PC-3 (cell line): ENCODE data around the gene ENG. TPM values are rescaled to one million over a fixed set of nuclear protein-coding genes. Genes with fewer than 3 reads are reported as not detected.

Experiments used
- ATAC-seq: fragments of 200-7000 bp; cut with Tn5 transposase; 2 replicates; pipeline ENCODE4 v1.9.1; 2020; ENCODE audit warnings: mild to moderate bottlenecking, moderate library complexity
- BruUV-seq: library from RNA; stranded (reverse); fragments of 400-500 nt; replicated peaks from 2 replicates; lab custom pipeline; 2021; lab: Mats Ljungman, UMichigan
- CTCF ChIA-PET: fragments of 300-600 bp; sonication (Branson Sonifier 250); formaldehyde crosslinking; loops from one replicate; lab custom pipeline; 2022; ENCODE audit warnings: antibody characterized with exemption; lab: Charles Lee
- POLR2A ChIA-PET: fragments of 300-600 bp; sonication (Branson Sonifier 250); formaldehyde crosslinking; loops from one replicate; lab custom pipeline; 2022; ENCODE audit warnings: antibody characterized with exemption; ENCODE audit not compliant: unreplicated experiment; lab: Charles Lee
- DNase-seq: peaks from one replicate; pipeline ENCODE4 v3.0.0-alpha.2; 2015
- H2AFZ ChIP-seq: fragments of 300-600 bp; sonication (generic); 2 replicates; pipeline ENCODE4 v1.6.0; 2016; ENCODE audit warnings: antibody characterized with exemption, low read length
- H3F3A ChIP-seq: fragments of 300-600 bp; sonication (generic); one replicate; pipeline ENCODE4 v1.6.0; 2017; ENCODE audit warnings: antibody characterized with exemption, low read length, control low read depth, mild to moderate bottlenecking; ENCODE audit not compliant: unreplicated experiment
- H3K27ac ChIP-seq: fragments of 300-600 bp; sonication (generic); 2 replicates; pipeline ENCODE4 v1.5.1; 2016; ENCODE audit warnings: mild to moderate bottlenecking, low read length
- H3K27me3 ChIP-seq: fragments of 300-600 bp; sonication (generic); 2 replicates; pipeline ENCODE4 v1.6.1; 2016; ENCODE audit warnings: low read length, mixed read lengths
- H3K36me3 ChIP-seq: fragments of 300-600 bp; sonication (generic); 2 replicates; pipeline ENCODE4 v1.6.1; 2016; ENCODE audit warnings: low read depth, mixed run types, low read length, mixed read lengths
- H3K4me1 ChIP-seq: fragments of 300-600 bp; sonication (generic); 2 replicates; pipeline ENCODE4 v1.5.1; 2016; ENCODE audit warnings: low read length; ENCODE audit not compliant: insufficient read depth
- H3K4me2 ChIP-seq: fragments of 300-600 bp; sonication (generic); 2 replicates; pipeline ENCODE4 v1.6.0; 2016; ENCODE audit warnings: low read length
- H3K4me3 ChIP-seq: fragments of 300-600 bp; sonication (generic); 2 replicates; pipeline ENCODE4 v1.5.1; 2016; ENCODE audit warnings: mild to moderate bottlenecking, low read length, mixed read lengths
- H3K79me2 ChIP-seq: fragments of 300-600 bp; sonication (generic); 2 replicates; pipeline ENCODE4 v1.6.1; 2017; ENCODE audit warnings: low read length, mixed read lengths
- H3K9ac ChIP-seq: fragments of 300-600 bp; sonication (generic); 2 replicates; pipeline ENCODE4 v1.6.0; 2016; ENCODE audit warnings: mild to moderate bottlenecking, low read length
- H3K9me2 ChIP-seq: fragments of 300-600 bp; sonication (generic); replicated peaks from 2 replicates; pipeline ENCODE4 v1.6.1; 2016; ENCODE audit warnings: mixed run types, low read length, mixed read lengths
- H3K9me3 ChIP-seq: fragments of 300-600 bp; sonication (generic); 2 replicates; pipeline ENCODE4 v1.6.1; 2016; ENCODE audit warnings: low read length, mixed read lengths
- H4K20me1 ChIP-seq: fragments of 300-600 bp; sonication (generic); 2 replicates; pipeline ENCODE4 v1.6.1; 2016; ENCODE audit warnings: low read length, mixed read lengths
- EZH2 ChIP-seq: fragments of 300-600 bp; sonication (generic); IDR thresholded peaks from one replicate; pipeline ENCODE4 v1.6.1; 2017; ENCODE audit warnings: antibody characterized with exemption, mild to moderate bottlenecking, low read length; ENCODE audit not compliant: unreplicated experiment
- EZH2phosphoT487 ChIP-seq: fragments of 300-600 bp; sonication (generic); IDR thresholded peaks from 2 replicates; pipeline ENCODE4 v1.6.1; 2018; ENCODE audit warnings: mild to moderate bottlenecking, antibody characterized with exemption, low read length, borderline replicate concordance
- intact Hi-C: fragments of 100-400 bp; cut with micrococcal nuclease; formaldehyde crosslinking; loops from 2 replicates; pipeline ENCODE4 v1.9.0; 2023
- total RNA-seq: library from RNA; depleted of rRNA; stranded (reverse); fragments of >200 nt; gene quantifications from 2 replicates; pipeline ENCODE4 v1.2.3, GENCODE V29; 2014
- TF ChIP-seq, protein P1 (sequence below): fragments of 300-600 bp; sonication (generic); conservative IDR thresholded peaks from 2 replicates; pipeline ENCODE4 v1.5.1; 2017; ENCODE audit warnings: antibody characterized with exemption, low read depth, mild to moderate bottlenecking, low read length

ENG gene
- total RNA-seq, 1 experiment from 2014 or later: 1.1 TPM

DNA sequence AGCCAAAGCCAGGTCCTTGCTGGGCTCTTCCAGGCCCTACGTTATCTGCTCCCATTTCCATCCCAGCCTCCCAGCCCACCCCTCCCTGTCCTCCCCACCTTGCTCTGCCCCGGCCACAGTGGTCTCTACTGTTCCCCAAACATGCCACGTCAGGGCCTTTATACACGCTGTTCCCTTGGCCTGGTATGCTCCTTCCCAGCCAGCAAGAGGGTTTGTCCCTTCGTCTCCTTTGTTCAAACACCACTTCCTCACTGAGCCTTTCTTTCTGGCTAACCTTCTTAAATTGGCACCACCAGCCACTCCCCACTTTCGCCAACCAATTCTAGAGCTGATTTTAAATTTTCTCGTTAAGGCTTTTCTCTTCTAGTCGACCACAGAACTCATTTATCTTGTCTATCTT lies 85.8 kb downstream of the ENG start:
- Histone ChIP-seq H3F3A (no peaks in the 10 kb centered on the region), H3K9me3 (no peaks in the 10 kb centered on the region), H3K4me2 (no peak overlapping the region), H3K27ac (no peak overlapping the region), H3K9ac (no peak overlapping the region), H3K27me3 (no peaks in the 10 kb centered on the region), H3K4me3 (no peak overlapping the region), H2AFZ (no peak overlapping the region), H3K36me3 (no peaks in the 10 kb centered on the region), H4K20me1 (no peaks in the 10 kb centered on the region), H3K9me2 (no peaks in the 10 kb centered on the region), H3K4me1 (peaks cover 4% of the 10 kb centered on the region; the same call in 1 of the 2 replicates), H3K79me2 (no peaks in the 10 kb centered on the region)
- DNase-seq (no peak), ATAC-seq (no peak)
- no TSS peak for BruUV-seq
- TF ChIP-seq EZH2phosphoT487 (no peak), EZH2 (no peak)
- TF ChIP-seq, protein P1, sequence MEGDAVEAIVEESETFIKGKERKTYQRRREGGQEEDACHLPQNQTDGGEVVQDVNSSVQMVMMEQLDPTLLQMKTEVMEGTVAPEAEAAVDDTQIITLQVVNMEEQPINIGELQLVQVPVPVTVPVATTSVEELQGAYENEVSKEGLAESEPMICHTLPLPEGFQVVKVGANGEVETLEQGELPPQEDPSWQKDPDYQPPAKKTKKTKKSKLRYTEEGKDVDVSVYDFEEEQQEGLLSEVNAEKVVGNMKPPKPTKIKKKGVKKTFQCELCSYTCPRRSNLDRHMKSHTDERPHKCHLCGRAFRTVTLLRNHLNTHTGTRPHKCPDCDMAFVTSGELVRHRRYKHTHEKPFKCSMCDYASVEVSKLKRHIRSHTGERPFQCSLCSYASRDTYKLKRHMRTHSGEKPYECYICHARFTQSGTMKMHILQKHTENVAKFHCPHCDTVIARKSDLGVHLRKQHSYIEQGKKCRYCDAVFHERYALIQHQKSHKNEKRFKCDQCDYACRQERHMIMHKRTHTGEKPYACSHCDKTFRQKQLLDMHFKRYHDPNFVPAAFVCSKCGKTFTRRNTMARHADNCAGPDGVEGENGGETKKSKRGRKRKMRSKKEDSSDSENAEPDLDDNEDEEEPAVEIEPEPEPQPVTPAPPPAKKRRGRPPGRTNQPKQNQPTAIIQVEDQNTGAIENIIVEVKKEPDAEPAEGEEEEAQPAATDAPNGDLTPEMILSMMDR: no peak
- ChIA-PET POLR2A (no interaction called here), CTCF (no interaction called here)
- intact Hi-C loops: no loop called here

DNA sequence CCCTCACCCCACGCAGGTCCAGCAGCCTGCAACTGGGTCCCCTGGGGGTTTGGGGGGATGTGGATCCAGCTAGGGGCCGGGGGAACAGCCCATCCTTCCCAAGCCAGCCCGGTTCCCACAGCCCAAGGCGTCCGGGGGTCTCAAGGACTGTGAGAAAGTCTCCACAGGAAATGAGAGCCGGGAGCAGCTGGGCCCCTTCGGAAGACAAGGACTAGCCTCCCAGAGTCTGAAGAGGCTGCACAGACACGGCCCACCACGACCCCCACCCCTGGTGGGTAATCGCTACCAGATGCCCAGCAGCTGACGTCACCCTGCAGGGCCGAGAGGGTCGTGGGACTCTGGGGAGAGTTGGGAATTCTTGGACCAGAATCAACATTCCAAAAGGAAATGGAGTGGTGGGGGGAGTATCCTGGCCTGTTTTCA lies 86.5 kb downstream of the ENG start:
- no peaks in the 10 kb centered on the region for H3K79me2 ChIP-seq
- no peak for ATAC-seq
- POLR2A ChIA-PET: no interaction called here
- H4K20me1 ChIP-seq: no peaks in the 10 kb centered on the region
- intact Hi-C loops: no loop called here
- no peak overlapping the region for H2AFZ ChIP-seq
- H3K9me2 ChIP-seq: no peaks in the 10 kb centered on the region
- H3F3A ChIP-seq: no peaks in the 10 kb centered on the region
- no peak overlapping the region for H3K27ac ChIP-seq
- H3K9me3 ChIP-seq: no peaks in the 10 kb centered on the region
- no peak overlapping the region for H3K4me3 ChIP-seq
- no peaks in the 10 kb centered on the region for H3K36me3 ChIP-seq
- H3K9ac ChIP-seq: no peak overlapping the region
- TF ChIP-seq, protein P1: no peak
- no peak for TF ChIP-seq EZH2
- TF ChIP-seq EZH2phosphoT487: no peak
- no TSS peak for BruUV-seq
- no peak overlapping the region for H3K4me2 ChIP-seq
- no peak for DNase-seq
- CTCF ChIA-PET: no interaction called here
- no peaks in the 10 kb centered on the region for H3K27me3 ChIP-seq
- peaks cover 4% of the 10 kb centered on the region; the same call in 1 of the 2 replicates for H3K4me1 ChIP-seq

GRCh38 chr9:127767410-127767809 lies 87.0 kb downstream of the ENG start:
- DNase-seq (no peak), ATAC-seq (no peak)
- Histone ChIP-seq H3K9me3 (no peaks in the 10 kb centered on the region), H3K4me1 (peaks cover 4% of the 10 kb centered on the region; the same call in 1 of the 2 replicates), H3K27ac (no peak overlapping the region), H3K79me2 (no peaks in the 10 kb centered on the region), H3K36me3 (no peaks in the 10 kb centered on the region), H3K4me2 (no peak overlapping the region), H3F3A (no peaks in the 10 kb centered on the region), H3K4me3 (no peak overlapping the region), H2AFZ (no peak overlapping the region), H3K27me3 (no peaks in the 10 kb centered on the region), H3K9ac (no peak overlapping the region), H4K20me1 (no peaks in the 10 kb centered on the region), H3K9me2 (no peaks in the 10 kb centered on the region)
- intact Hi-C loops: no loop called here
- TF ChIP-seq, protein P1: no peak
- TF ChIP-seq EZH2phosphoT487: no peak
- TF ChIP-seq EZH2: no peak
- POLR2A ChIA-PET: no interaction called here
- no TSS peak for BruUV-seq
- CTCF ChIA-PET: no interaction called here
